Loucy (cell line): ENCODE results near the gene KIAA0319L.

Source experiments
- H2AFZ ChIP-seq: fragments of 200-600 bp; sonication (generic); 2 replicates; pipeline ENCODE4 v1.6.0; 2016; ENCODE audit warnings: antibody characterized with exemption, mild to moderate bottlenecking, low read length, moderate library complexity
- H3F3A ChIP-seq: fragments of 200-600 bp; 2 replicates; pipeline ENCODE4 v1.6.0; 2016; ENCODE audit warnings: antibody characterized with exemption, low read depth, mild to moderate bottlenecking
- H3K27me3 ChIP-seq: fragments of 200-600 bp; sonication (generic); 2 replicates; pipeline ENCODE4 v1.6.1; 2014; ENCODE audit warnings: low read length, mild to moderate bottlenecking; ENCODE audit not compliant: insufficient read depth, poor library complexity, severe bottlenecking
- H3K36me3 ChIP-seq: fragments of 200-600 bp; sonication (generic); 2 replicates; pipeline ENCODE4 v1.6.1; 2016; ENCODE audit warnings: low read length; ENCODE audit not compliant: insufficient read depth
- H3K4me1 ChIP-seq: fragments of 200-600 bp; sonication (generic); 2 replicates; pipeline ENCODE4 v1.5.1; 2014; ENCODE audit warnings: low read length, mild to moderate bottlenecking; ENCODE audit not compliant: insufficient read depth, poor library complexity, severe bottlenecking
- H3K4me2 ChIP-seq: fragments of 200-600 bp; sonication (generic); 2 replicates; pipeline ENCODE4 v1.6.0; 2014; ENCODE audit warnings: antibody characterized with exemption, low read length, low read depth, mild to moderate bottlenecking; ENCODE audit not compliant: poor library complexity, severe bottlenecking
- H3K4me3 ChIP-seq: fragments of 200-600 bp; sonication (generic); 2 replicates; pipeline ENCODE4 v1.5.1; 2014; ENCODE audit warnings: low read length, mild to moderate bottlenecking, mixed read lengths; ENCODE audit not compliant: poor library complexity, severe bottlenecking
- H3K79me2 ChIP-seq: fragments of 200-600 bp; sonication (generic); 2 replicates; pipeline ENCODE4 v1.6.1; 2014; ENCODE audit warnings: low read length; ENCODE audit not compliant: insufficient read depth
- H3K9ac ChIP-seq: fragments of 200-600 bp; sonication (generic); 2 replicates; pipeline ENCODE4 v1.6.0; 2014; ENCODE audit warnings: mild to moderate bottlenecking, low read depth, low read length, moderate library complexity; ENCODE audit not compliant: poor library complexity, severe bottlenecking
- H3K9me2 ChIP-seq: fragments of 200-600 bp; sonication (generic); replicated peaks from 2 replicates; pipeline ENCODE4 v1.6.1; 2016; ENCODE audit warnings: low read depth, low read length, mixed read lengths
- H3K9me3 ChIP-seq: fragments of 200-600 bp; sonication (generic); 2 replicates; pipeline ENCODE4 v1.6.1; 2014; ENCODE audit warnings: mild to moderate bottlenecking, antibody characterized with exemption, low read length, low read depth; ENCODE audit not compliant: insufficient read depth
- H4K20me1 ChIP-seq: fragments of 200-600 bp; sonication (generic); 2 replicates; pipeline ENCODE4 v1.6.0; 2014; ENCODE audit warnings: antibody characterized with exemption, low read length, mild to moderate bottlenecking; ENCODE audit not compliant: insufficient read depth, poor library complexity, severe bottlenecking
- EZH2phosphoT487 ChIP-seq: fragments of 200-600 bp; IDR thresholded peaks from 2 replicates; pipeline ENCODE4 v1.6.1; 2018; ENCODE audit warnings: antibody characterized with exemption, mild to moderate bottlenecking, moderate library complexity, borderline replicate concordance
- TF ChIP-seq, protein P1 (sequence below): fragments of 200-600 bp; sonication (generic); conservative IDR thresholded peaks from 2 replicates; pipeline ENCODE4 v1.5.1; 2014; ENCODE audit warnings: mild to moderate bottlenecking, antibody characterized with exemption, low read length

Gene KIAA0319L

DNA sequence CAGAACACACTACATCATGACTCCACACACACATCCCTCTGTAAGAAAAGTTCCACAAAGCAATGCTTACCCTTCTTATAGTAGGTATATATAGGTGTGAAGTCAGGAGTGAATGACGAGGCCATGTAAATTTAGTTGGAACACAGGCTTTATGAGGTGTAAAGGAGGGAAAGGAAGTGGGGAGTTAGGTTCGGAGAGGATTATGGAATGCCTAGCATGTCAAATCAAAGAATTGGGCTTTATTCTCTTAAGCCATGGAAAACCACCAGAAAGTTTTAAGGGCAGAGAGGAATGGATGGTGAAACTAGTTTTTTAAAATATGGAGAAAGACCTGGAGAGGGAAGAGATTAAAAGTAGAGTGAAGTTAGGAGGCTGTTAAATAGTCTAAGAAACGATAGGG is 42.2 kb upstream of the KIAA0319L start:
- no peaks in the 10 kb centered on the region for H3K9me2 ChIP-seq
- no peaks in the 10 kb centered on the region for H4K20me1 ChIP-seq
- no peaks in the 10 kb centered on the region for H3K79me2 ChIP-seq
- no peak overlapping the region for H3K9ac ChIP-seq
- no peaks in the 10 kb centered on the region for H3K9me3 ChIP-seq
- no peaks in the 10 kb centered on the region for H3F3A ChIP-seq
- peaks cover 45% of the 10 kb centered on the region; the same call in 1 of the 2 replicates for H3K36me3 ChIP-seq
- no peak overlapping the region for H2AFZ ChIP-seq
- H3K4me1 ChIP-seq, result no peaks in the 10 kb centered on the region
- H3K4me3 ChIP-seq, result no peak overlapping the region
- H3K4me2 ChIP-seq, result no peak overlapping the region
- no peak for TF ChIP-seq EZH2phosphoT487
- TF ChIP-seq, protein P1, sequence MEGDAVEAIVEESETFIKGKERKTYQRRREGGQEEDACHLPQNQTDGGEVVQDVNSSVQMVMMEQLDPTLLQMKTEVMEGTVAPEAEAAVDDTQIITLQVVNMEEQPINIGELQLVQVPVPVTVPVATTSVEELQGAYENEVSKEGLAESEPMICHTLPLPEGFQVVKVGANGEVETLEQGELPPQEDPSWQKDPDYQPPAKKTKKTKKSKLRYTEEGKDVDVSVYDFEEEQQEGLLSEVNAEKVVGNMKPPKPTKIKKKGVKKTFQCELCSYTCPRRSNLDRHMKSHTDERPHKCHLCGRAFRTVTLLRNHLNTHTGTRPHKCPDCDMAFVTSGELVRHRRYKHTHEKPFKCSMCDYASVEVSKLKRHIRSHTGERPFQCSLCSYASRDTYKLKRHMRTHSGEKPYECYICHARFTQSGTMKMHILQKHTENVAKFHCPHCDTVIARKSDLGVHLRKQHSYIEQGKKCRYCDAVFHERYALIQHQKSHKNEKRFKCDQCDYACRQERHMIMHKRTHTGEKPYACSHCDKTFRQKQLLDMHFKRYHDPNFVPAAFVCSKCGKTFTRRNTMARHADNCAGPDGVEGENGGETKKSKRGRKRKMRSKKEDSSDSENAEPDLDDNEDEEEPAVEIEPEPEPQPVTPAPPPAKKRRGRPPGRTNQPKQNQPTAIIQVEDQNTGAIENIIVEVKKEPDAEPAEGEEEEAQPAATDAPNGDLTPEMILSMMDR, result no peak
- H3K27me3 ChIP-seq, result no peaks in the 10 kb centered on the region

DNA sequence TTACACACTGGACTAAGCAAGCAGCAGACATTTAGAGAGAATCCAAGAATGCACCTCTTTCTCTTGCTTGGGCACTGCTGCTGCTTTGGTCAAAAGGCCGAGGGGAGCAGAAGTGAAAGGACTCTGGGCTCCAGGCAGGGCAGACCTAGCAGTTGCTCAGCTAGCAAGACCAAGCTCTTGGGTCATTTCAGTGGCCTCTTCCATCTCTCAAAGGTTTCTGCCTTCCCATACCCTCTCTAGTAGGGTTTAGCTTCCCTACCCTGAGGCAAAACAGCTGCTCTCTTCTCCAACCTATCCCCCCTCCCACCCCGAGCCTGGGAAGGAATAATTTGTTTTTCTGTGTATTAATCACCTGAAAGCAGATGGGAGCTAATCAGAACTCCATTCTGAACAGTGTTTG is 41.7 kb upstream of the KIAA0319L start:
- Histone ChIP-seq H3K27me3 (no peaks in the 10 kb centered on the region), H3K4me1 (no peaks in the 10 kb centered on the region), H2AFZ (no peak overlapping the region), H3K4me2 (no peak overlapping the region), H3K36me3 (peaks cover 40% of the 10 kb centered on the region; the same call in 1 of the 2 replicates), H3F3A (no peaks in the 10 kb centered on the region), H4K20me1 (no peaks in the 10 kb centered on the region), H3K79me2 (no peaks in the 10 kb centered on the region), H3K9ac (no peak overlapping the region), H3K4me3 (no peak overlapping the region), H3K9me2 (no peaks in the 10 kb centered on the region), H3K9me3 (no peaks in the 10 kb centered on the region)
- TF ChIP-seq, protein P1, result no peak
- no peak for TF ChIP-seq EZH2phosphoT487

DNA sequence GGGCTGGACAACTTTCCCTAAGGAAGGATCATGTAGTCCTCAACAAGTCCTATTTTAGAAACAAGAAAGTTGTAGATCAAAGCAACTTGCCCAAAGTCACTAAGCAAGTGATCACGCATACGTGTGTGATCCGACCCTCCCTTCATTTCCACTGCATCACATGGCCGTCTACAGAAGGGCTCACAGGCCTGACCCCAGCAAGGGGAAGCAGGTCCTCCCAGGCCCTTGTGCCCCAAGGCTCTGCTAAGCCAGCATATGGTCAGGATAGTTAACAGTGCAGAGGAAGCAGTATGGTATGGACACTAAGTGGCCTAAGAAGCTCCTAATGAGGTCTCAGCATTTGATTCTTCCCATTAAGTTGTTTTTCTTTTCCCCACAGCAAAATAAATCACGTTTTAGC is 40.7 kb upstream of the KIAA0319L start:
- Histone ChIP-seq H3K79me2 (no peaks in the 10 kb centered on the region), H3K27me3 (no peaks in the 10 kb centered on the region), H3K4me2 (no peak overlapping the region), H3K36me3 (peaks cover 30% of the 10 kb centered on the region; the same call in 1 of the 2 replicates), H3K9ac (no peak overlapping the region), H3F3A (no peaks in the 10 kb centered on the region), H3K9me3 (no peaks in the 10 kb centered on the region), H3K4me1 (peaks cover 9% of the 10 kb centered on the region), H4K20me1 (no peaks in the 10 kb centered on the region), H3K4me3 (no peak overlapping the region), H3K9me2 (no peaks in the 10 kb centered on the region), H2AFZ (no peak overlapping the region)
- TF ChIP-seq EZH2phosphoT487, result no peak
- TF ChIP-seq, protein P1, result no peak
